ENCODE measurements around the gene OTUD4.

Gene OTUD4

DNA sequence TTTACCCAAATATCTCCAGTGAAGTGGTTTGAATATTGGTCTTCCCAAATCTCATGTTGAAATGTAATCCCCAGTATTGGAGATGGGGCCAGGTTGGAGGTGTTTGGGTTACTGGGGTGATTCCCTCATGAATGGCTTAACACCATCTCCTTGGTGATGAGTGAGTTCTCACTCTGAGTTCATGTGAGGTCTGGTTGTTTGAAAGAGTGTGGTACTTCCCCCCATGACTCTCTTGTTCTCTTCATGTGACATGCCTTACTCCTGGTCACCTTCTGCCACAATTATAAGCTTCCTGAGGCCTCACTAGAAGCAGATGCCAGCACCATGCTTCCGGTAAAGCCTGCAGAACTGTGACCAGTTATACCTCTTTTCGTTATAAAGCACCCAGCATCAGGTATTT, 32.9 kb upstream of the OTUD4 start:
- DNase-seq (ENCODE audit: low read depth), result no peak
- H3K4me3 ChIP-seq (ENCODE audit: low read depth, low read length), result no peak overlapping the region
- TF ChIP-seq, protein P1, sequence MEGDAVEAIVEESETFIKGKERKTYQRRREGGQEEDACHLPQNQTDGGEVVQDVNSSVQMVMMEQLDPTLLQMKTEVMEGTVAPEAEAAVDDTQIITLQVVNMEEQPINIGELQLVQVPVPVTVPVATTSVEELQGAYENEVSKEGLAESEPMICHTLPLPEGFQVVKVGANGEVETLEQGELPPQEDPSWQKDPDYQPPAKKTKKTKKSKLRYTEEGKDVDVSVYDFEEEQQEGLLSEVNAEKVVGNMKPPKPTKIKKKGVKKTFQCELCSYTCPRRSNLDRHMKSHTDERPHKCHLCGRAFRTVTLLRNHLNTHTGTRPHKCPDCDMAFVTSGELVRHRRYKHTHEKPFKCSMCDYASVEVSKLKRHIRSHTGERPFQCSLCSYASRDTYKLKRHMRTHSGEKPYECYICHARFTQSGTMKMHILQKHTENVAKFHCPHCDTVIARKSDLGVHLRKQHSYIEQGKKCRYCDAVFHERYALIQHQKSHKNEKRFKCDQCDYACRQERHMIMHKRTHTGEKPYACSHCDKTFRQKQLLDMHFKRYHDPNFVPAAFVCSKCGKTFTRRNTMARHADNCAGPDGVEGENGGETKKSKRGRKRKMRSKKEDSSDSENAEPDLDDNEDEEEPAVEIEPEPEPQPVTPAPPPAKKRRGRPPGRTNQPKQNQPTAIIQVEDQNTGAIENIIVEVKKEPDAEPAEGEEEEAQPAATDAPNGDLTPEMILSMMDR (IDR thresholded peaks at IDR 0.05; ENCODE audit: low read depth, low read length, missing control alignments), result no peak
- in situ Hi-C loops (cut with HindIII; ENCODE audit: low sequenced_read_pairs), result no loop called here

DNA sequence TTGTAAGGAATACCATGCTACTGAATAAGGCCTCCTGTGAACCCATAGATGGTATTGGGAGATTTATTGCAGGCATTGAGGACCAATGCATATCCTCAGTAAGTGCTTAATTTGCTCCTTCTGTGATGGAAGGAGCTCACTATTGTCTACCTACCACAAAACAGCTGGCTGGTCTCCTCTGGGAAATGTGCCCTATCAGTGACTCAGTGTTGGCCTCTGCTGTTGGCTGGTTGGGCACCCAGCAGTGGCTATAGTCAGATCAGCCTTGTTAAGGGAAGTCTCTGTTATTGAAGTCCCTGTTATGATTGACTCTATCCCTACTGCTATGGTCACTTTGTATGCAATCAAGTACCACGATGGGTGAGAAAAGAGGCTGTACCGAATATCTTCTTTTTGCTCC, 27.5 kb upstream of the OTUD4 start:
- DNase-seq (ENCODE audit: low read depth), result no peak
- TF ChIP-seq, protein P1 (IDR thresholded peaks at IDR 0.05; ENCODE audit: low read depth, low read length, missing control alignments), result no peak
- no peak overlapping the region for H3K4me3 ChIP-seq (ENCODE audit: low read depth, low read length)
- in situ Hi-C loops (cut with HindIII; ENCODE audit: low sequenced_read_pairs), result no loop called here

DNA sequence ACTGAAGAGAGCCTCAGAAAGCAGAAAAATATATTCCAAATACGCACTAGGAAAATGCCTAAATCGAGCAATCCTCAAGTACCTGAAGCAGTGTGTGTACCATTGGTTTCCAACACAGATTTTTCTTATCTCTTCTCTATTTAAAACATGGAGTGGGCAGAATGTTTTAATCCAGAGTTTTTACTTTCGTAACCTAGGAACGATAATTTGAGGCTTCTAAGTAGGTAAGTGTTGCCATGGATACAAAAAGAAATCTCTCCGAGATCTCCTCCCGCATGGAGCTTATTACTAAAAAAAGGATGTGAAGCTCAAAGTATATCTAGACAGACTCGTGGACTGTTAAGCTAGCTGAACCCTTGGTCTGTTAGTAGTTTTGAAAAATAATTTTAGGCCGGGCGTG, 23.0 kb upstream of the OTUD4 start:
- in situ Hi-C loops (cut with HindIII; ENCODE audit: low sequenced_read_pairs), result no loop called here
- DNase-seq (ENCODE audit: low read depth), result no peak
- no peak overlapping the region for H3K4me3 ChIP-seq (ENCODE audit: low read depth, low read length)
- TF ChIP-seq, protein P1 (IDR thresholded peaks at IDR 0.05; ENCODE audit: low read depth, low read length, missing control alignments), result no peak

DNA sequence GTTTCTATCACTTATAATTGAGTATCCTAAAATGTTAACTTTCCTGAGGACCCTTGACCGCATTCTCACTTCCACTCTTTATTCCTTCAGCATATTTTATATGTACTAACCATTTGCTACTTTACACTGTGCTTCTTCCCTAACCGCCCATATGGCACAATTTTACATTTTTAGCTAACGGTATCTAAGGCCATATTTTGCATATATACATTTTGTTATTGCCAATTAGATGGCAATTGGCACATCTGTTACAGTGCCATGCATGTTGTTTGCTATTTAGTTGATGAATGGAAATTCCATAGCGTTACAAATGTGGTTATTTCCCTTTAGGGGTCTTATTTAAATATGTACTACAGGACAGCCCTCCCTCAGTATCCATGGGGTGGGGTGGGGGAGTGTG, 20.0 kb upstream of the OTUD4 start:
- H3K4me3 ChIP-seq (ENCODE audit: low read depth, low read length), result no peak overlapping the region
- DNase-seq (ENCODE audit: low read depth), result no peak
- TF ChIP-seq, protein P1 (IDR thresholded peaks at IDR 0.05; ENCODE audit: low read depth, low read length, missing control alignments), result no peak
- in situ Hi-C loops (cut with HindIII; ENCODE audit: low sequenced_read_pairs), result no loop called here

DNA sequence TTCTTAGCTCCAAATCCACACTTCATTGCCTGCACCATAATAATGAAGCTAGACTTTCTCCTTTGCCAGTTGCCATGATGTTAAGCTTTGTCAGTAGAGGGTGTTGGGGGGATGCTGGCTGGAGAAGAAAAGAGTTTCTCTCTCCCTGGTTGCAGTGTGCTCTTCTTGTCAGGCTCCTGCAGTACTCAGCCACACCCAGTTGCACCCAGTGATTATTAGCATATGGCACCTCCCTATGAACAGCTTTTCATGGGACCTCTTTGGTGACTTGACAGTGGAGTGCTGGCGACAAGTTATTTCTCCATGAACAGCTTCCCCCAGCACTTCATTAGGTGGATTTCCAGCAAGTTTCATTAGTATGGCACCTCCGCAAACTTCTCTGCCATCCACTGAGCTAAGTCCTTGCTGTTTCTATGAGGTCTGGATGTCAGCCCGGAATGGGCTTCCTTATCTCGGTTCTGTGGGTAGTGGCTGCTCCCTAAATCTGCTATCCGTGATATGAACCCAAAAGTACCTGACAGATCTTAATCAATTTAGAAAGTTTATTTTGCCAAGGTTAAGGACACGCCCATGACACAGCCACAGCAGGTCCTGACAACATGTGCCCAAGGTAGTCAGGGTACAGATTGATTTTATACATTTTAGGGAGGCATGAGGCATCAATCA, 18.8 kb upstream of the OTUD4 start:
- TF ChIP-seq, protein P1 (IDR thresholded peaks at IDR 0.05; ENCODE audit: low read depth, low read length, missing control alignments), result no peak
- no peak for DNase-seq (ENCODE audit: low read depth)
- H3K4me3 ChIP-seq (ENCODE audit: low read depth, low read length), result no peak overlapping the region
- in situ Hi-C loops (cut with HindIII; ENCODE audit: low sequenced_read_pairs), result no loop called here

DNA sequence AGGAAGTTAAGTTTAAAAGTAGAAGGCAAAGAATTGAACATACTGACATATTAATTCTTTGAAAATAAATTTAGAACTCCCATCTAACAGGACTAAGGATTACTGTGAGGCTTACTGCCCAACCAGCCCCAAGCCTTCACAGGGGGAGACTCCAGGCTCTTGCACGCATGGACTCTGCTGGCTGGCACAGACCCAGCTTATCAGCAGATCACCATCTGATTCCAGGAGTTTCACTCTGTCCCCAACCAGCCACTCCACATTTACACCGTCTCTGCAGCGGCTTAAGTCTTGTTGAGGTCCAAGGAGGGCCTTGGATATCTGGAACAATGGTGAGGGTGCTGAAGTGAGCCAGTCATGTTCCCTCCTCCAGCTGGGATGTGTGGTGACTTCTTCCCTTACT, 16.4 kb upstream of the OTUD4 start:
- no peak overlapping the region for H3K4me3 ChIP-seq (ENCODE audit: low read depth, low read length)
- in situ Hi-C loops (cut with HindIII; ENCODE audit: low sequenced_read_pairs), result no loop called here
- no peak for DNase-seq (ENCODE audit: low read depth)
- TF ChIP-seq, protein P1 (IDR thresholded peaks at IDR 0.05; ENCODE audit: low read depth, low read length, missing control alignments), result no peak
